OCI-LY3 (cell line): ENCODE results near the gene HOXB6.

Experiments
- EZH2phosphoT487 ChIP-seq: fragments of 200-600 bp; shearing (Covaris generic); IDR thresholded peaks from 2 replicates; pipeline ENCODE4 v1.6.1; 2018; ENCODE audit warnings: antibody characterized with exemption, mixed run types, low read depth
- TF ChIP-seq, protein P1 (sequence below): fragments of 200-600, 300-600 bp; sonication (generic); IDR thresholded peaks from 2 replicates; pipeline ENCODE4 v1.5.1; 2014; ENCODE audit warnings: antibody characterized with exemption, low read length, low read depth

DNA sequence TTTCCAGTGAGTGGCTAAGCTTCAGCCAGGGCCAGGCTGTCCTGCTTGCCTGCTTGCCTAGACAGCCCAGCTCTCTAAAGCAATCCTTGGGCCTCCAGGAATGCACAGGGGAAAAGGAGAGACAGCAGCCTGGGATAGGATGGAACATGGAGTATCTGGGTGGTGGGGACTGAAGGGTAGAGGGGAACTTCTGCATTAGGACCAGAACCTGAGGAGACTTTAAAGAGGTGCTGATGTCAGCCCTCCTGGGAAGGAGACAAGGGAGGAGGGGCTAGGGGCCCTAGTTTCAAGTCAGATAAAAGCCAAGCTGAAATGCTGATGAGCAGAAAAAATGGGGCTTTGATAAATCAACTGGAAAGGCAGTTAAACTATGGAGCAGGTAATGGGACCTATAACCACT is 4.2 kb upstream of the HOXB6 start:
- TF ChIP-seq, protein P1, sequence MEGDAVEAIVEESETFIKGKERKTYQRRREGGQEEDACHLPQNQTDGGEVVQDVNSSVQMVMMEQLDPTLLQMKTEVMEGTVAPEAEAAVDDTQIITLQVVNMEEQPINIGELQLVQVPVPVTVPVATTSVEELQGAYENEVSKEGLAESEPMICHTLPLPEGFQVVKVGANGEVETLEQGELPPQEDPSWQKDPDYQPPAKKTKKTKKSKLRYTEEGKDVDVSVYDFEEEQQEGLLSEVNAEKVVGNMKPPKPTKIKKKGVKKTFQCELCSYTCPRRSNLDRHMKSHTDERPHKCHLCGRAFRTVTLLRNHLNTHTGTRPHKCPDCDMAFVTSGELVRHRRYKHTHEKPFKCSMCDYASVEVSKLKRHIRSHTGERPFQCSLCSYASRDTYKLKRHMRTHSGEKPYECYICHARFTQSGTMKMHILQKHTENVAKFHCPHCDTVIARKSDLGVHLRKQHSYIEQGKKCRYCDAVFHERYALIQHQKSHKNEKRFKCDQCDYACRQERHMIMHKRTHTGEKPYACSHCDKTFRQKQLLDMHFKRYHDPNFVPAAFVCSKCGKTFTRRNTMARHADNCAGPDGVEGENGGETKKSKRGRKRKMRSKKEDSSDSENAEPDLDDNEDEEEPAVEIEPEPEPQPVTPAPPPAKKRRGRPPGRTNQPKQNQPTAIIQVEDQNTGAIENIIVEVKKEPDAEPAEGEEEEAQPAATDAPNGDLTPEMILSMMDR: no peak
- no peak for TF ChIP-seq EZH2phosphoT487
